ENCODE data around the gene MYO3B.

DNA sequence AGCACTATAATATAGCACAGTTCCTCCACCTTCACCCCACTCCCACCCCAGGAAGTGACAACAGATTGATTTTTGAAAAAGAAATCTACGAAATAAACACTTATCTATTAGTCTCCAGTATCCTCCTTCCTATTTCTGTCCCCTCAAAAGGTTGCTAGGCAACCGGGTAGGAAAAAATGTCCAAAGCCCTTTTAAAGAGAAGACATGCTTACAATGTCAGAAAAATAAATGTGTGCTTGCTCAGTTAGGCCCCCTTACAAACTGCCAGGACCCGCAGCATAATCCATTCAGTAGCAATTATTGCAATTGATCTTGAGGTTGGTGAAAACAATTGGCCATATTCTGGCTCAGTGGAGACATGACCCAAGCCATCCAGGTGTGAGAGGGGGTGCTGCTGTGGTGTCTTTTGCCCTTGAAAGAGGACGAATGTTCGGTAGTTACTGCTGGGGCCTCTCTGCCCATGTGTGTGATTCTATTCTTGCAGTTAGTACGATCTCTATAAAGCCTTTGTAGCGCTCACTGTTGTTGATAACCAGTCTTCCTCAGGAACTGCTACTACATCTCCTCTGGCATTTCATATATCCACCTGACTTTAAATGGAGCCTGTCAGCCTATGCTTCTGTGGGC, 144.3 kb downstream of the MYO3B start:
- no peak for TF ChIP-seq POLR2A (IDR thresholded peaks at IDR 0.05)
- TF ChIP-seq, protein P1, sequence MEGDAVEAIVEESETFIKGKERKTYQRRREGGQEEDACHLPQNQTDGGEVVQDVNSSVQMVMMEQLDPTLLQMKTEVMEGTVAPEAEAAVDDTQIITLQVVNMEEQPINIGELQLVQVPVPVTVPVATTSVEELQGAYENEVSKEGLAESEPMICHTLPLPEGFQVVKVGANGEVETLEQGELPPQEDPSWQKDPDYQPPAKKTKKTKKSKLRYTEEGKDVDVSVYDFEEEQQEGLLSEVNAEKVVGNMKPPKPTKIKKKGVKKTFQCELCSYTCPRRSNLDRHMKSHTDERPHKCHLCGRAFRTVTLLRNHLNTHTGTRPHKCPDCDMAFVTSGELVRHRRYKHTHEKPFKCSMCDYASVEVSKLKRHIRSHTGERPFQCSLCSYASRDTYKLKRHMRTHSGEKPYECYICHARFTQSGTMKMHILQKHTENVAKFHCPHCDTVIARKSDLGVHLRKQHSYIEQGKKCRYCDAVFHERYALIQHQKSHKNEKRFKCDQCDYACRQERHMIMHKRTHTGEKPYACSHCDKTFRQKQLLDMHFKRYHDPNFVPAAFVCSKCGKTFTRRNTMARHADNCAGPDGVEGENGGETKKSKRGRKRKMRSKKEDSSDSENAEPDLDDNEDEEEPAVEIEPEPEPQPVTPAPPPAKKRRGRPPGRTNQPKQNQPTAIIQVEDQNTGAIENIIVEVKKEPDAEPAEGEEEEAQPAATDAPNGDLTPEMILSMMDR (IDR thresholded peaks at IDR 0.05): no peak

All from body of pancreas (tissue), 4 donors.